Gastrocnemius medialis (tissue), 4 donors: ENCODE measurements around the gene SHC3. TPM values are rescaled to one million over a fixed set of nuclear protein-coding genes. Genes with fewer than 3 reads are reported as not detected.

Source experiments
- ATAC-seq, 2 donors: fragments of 150-250 bp; one replicate each; pipeline ENCODE4 v1.9.1; 2016
- DNase-seq, 2 donors: peaks; one replicate each; pipeline ENCODE4 v3.0.0-alpha.2; 2019
- H3K27ac ChIP-seq, 4 donors: fragments of 200-600 bp; sonication (generic); 1 replicate in 1 of 4; 2 replicates in 3 of 4; pipeline ENCODE4 v1.5.1; 2016 to 2018; ENCODE audit warnings: mild to moderate bottlenecking in 2 of 4, moderate library complexity in 1 of 4
- H3K27me3 ChIP-seq, 3 donors: fragments of 200-600 bp; sonication (generic) in 2 of 3; 1 replicate in 1 of 3; 2 replicates in 2 of 3; pipeline versions ENCODE4 v1.5.1 to v1.6.0; 2016 to 2019; ENCODE audit warnings: mild to moderate bottlenecking in 1 of 3, moderate library complexity in 1 of 3
- H3K36me3 ChIP-seq, 2 donors: fragments of 200-600 bp; sonication (generic) in 1 of 2; one replicate each; pipeline ENCODE4 v1.5.1; 2017 to 2018
- H3K4me1 ChIP-seq, 2 donors: fragments of 200-600 bp; sonication (generic) in 1 of 2; one replicate each; pipeline ENCODE4 v1.5.1; 2016 to 2017; ENCODE audit warnings: mild to moderate bottlenecking in 2 of 2
- H3K4me3 ChIP-seq, 4 donors: fragments of 200-600 bp; sonication (generic) in 3 of 4; 1 replicate in 1 of 4; 2 replicates in 3 of 4; pipeline ENCODE4 v1.5.1; 2016 to 2019; ENCODE audit warnings: mild to moderate bottlenecking in 2 of 4
- H3K9me3 ChIP-seq, 3 donors: fragments of 200-600 bp; sonication (generic) in 2 of 3; 1 replicate in 1 of 3; 2 replicates in 2 of 3; pipeline ENCODE4 v1.5.1; 2016 to 2019
- CTCF ChIP-seq, 5 experiments: fragments of 450-650 bp in 3 of 5; fragments of 200-600 bp in 2 of 5; sonication (generic) in 2 of 5; IDR thresholded peaks in 4 of 5; conservative IDR thresholded peaks in 1 of 5; 1 replicate in 4 of 5; 2 replicates in 1 of 5; pipeline ENCODE4 v1.5.1; 2016 to 2019; ENCODE audit warnings: antibody characterized with exemption in 5 of 5, mild to moderate bottlenecking in 3 of 5, moderate library complexity in 3 of 5
- POLR2A ChIP-seq, 2 donors: fragments of 450-650 bp; IDR thresholded peaks; one replicate each; pipeline ENCODE4 v1.6.1; 2017; ENCODE audit warnings: antibody characterized with exemption in 2 of 2, mild to moderate bottlenecking in 2 of 2, moderate library complexity in 2 of 2
- in situ Hi-C, 4 donors: fragments of 200-750 bp; cut with MboI; loops; one replicate each; pipeline versions ENCODE4 v1.15.0 to v1.8.0; 2017; ENCODE audit warnings: low sequenced_read_pairs in 4 of 4
- intact Hi-C: fragments of 100-400 bp; cut with DNase I; formaldehyde crosslinking; loops from one replicate; pipeline ENCODE4 v1.15.1; 2023; ENCODE audit warnings: low total_unique reads
- total RNA-seq, 4 donors: library from RNA; depleted of rRNA; stranded (reverse); fragments of >200 nt; gene quantifications; one replicate each; pipeline versions ENCODE4 v1.1.0 to v1.2.3, GENCODE V29; 2016

Gene SHC3
- total RNA-seq, 4 donors from 2014 or later = 0.09 to 0.29 (median 0.15) TPM; not detected in 1

GRCh38 chr9:89165341-89165740, 13.3 kb downstream of the SHC3 start:
- ATAC-seq = no peak
- Histone ChIP-seq H3K36me3 (no peaks in the 10 kb centered on the region), H3K4me1 (no peaks in the 10 kb centered on the region), H3K27me3 (no peaks in the 10 kb centered on the region), H3K4me3 (no peak overlapping the region), H3K27ac (no peak overlapping the region), H3K9me3 (no peaks in the 10 kb centered on the region)
- intact Hi-C loops (no loop called here), in situ Hi-C loops (no loop called here)
- TF ChIP-seq POLR2A (IDR thresholded peaks at IDR 0.05) = no peak
- no peak for TF ChIP-seq CTCF (IDR thresholded peaks at IDR 0.05 in 4 of 5, conservative IDR thresholded peaks at IDR 0.05 in 1 of 5)
- no peak for DNase-seq

- intact Hi-C loops = no loop called here
- H3K4me3 ChIP-seq = no peak overlapping the region
- no peaks in the 10 kb centered on the region for H3K4me1 ChIP-seq
- no peak overlapping the region for H3K27ac ChIP-seq
- no peaks in the 10 kb centered on the region for H3K36me3 ChIP-seq
- in situ Hi-C loops = no loop called here
- no peaks in the 10 kb centered on the region for H3K9me3 ChIP-seq
- TF ChIP-seq CTCF (IDR thresholded peaks at IDR 0.05 in 4 of 5, conservative IDR thresholded peaks at IDR 0.05 in 1 of 5) (no peak), POLR2A (IDR thresholded peaks at IDR 0.05) (no peak)
- H3K27me3 ChIP-seq = no peaks in the 10 kb centered on the region
- ATAC-seq (no peak), DNase-seq (no peak)
These were observed 17.4 kb downstream of the SHC3 start for GRCh38 chr9:89161221-89161620.

- H3K9me3 ChIP-seq = no peaks in the 10 kb centered on the region
- no peak overlapping the region for H3K4me3 ChIP-seq
- intact Hi-C loops = no loop called here
- no peaks in the 10 kb centered on the region for H3K36me3 ChIP-seq
- no peak for TF ChIP-seq POLR2A (IDR thresholded peaks at IDR 0.05)
- no peak for TF ChIP-seq CTCF (IDR thresholded peaks at IDR 0.05 in 4 of 5, conservative IDR thresholded peaks at IDR 0.05 in 1 of 5)
- DNase-seq (no peak), ATAC-seq (no peak)
- in situ Hi-C loops = no loop called here
- no peaks in the 10 kb centered on the region for H3K4me1 ChIP-seq
- H3K27ac ChIP-seq = no peak overlapping the region
- H3K27me3 ChIP-seq = no peaks in the 10 kb centered on the region
These were observed 17.8 kb downstream of the SHC3 start for GRCh38 chr9:89160806-89161205.

GRCh38 chr9:89154651-89155336, 23.8 kb downstream of the SHC3 start:
- in situ Hi-C loops (no loop called here), intact Hi-C loops (no loop called here)
- no peaks in the 10 kb centered on the region for H3K4me1 ChIP-seq
- DNase-seq (no peak), ATAC-seq (no peak)
- H3K27ac ChIP-seq = no peak overlapping the region
- no peaks in the 10 kb centered on the region for H3K9me3 ChIP-seq
- H3K4me3 ChIP-seq = no peak overlapping the region
- no peaks in the 10 kb centered on the region for H3K27me3 ChIP-seq
- H3K36me3 ChIP-seq = no peaks in the 10 kb centered on the region
- TF ChIP-seq POLR2A (IDR thresholded peaks at IDR 0.05) (no peak), CTCF (IDR thresholded peaks at IDR 0.05 in 4 of 5, conservative IDR thresholded peaks at IDR 0.05 in 1 of 5) (no peak)

GRCh38 chr9:89154218-89154617, 24.4 kb downstream of the SHC3 start:
- in situ Hi-C loops (no loop called here), intact Hi-C loops (no loop called here)
- ATAC-seq (no peak), DNase-seq (no peak)
- H3K27ac ChIP-seq = no peak overlapping the region
- H3K36me3 ChIP-seq = no peaks in the 10 kb centered on the region
- H3K27me3 ChIP-seq = no peaks in the 10 kb centered on the region
- no peaks in the 10 kb centered on the region for H3K4me1 ChIP-seq
- TF ChIP-seq POLR2A (IDR thresholded peaks at IDR 0.05) = no peak
- TF ChIP-seq CTCF (IDR thresholded peaks at IDR 0.05 in 4 of 5, conservative IDR thresholded peaks at IDR 0.05 in 1 of 5) = no peak
- no peak overlapping the region for H3K4me3 ChIP-seq
- no peaks in the 10 kb centered on the region for H3K9me3 ChIP-seq
